Measurements from ENCODE around the gene RUSC1.
"Not testable (repeated sequence)": the region's sequence is repeated elsewhere in the genome, so short reads cannot be mapped to it uniquely, and the experiment has no call there.

RUSC1 gene

DNA sequence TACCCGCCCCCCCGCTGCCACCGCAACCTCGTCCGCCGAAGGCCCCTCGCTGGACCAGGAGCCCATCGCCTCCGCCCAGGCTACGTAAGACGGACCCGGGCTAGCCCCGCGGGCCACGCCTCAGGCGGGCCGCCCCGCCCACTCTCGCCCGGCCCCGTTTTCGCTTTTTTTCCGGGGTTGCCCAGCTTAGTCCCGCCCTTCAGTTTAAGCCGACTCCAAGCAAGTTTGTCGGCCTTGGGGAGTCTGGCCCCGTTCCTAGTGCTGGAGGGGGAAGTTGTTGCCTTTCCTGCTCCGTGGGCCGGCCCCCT lies 3.0 kb downstream of the RUSC1 start:
- DNase-seq = peak; percentile 88

DNA sequence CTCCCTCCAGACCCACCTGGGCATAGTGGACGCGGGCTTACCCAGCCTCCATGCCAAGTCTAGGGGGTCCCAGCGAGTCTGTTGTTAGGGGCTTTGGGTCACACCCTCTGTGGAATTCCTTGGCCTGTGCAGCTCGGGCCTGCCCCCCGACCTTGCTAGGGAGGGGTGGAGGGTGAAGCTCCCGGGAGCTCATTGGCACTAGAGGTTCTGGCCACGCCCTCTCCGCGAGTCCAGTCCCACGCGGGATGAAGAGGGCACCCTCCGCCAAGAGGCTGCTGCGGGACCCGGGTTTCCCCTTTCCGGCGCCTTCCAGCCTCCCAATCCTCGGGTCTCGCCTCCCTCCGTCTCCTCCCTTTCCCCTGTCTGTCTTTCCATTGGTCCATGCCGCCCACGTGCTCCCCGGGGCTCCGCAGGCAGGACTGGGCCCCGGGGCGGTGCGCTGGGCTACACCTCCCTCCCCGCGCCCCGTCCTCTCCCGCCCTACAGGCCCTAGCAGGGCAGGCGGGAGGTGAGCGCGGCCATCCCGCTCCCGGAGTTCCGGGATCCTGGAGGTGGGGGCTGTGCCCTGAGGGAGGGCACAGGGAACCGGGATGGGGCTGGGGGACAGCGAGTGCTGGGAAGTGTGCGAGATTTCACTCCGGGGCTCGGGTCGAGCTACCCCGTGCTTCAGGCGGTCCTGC lies 3.5 kb downstream of the RUSC1 start:
- DNase-seq = peak; percentile 97

DNA sequence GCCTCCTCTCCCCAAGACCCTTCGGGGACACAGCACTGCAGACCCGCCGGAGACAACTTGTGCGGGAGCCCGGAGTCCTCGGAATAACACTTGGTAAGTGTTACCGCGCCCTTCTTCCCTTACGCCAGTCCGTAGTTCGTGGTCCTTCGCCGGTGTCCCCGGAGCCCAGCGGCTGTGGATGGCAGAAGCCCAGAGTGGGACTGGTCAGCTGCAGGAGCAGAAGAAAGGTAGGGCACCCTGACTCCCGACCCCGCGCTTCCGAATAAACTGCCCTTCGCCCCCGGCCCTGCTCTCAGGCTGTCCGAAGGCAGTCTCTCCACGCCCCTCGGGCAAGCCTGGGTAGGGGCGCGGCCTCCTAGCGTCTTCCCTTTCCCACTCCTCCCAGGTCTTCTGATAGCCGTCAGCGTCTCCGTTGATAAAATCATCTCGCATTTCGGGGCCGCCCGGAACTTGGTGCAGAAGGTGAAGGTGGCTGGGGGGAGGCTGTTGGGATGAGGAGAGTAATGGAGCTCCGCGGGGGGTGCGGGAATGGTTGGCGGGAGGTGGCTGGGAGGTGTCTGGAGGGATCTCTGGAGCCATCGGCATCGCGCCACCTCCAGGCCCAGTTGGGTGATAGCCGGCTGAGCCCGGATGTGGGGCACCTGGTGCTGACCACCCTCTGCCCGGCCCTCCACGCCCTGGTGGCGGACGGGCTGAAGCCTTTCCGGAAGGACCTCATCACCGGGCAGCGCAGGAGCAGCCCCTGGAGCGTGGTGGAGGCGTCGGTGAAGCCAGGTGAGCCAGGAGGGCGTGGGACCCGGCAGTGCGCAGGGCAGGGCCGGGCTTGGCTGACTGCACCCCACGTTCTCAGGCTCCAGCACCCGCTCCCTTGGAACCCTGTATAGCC lies 4.3 kb downstream of the RUSC1 start:
- no peak for DNase-seq

DNA sequence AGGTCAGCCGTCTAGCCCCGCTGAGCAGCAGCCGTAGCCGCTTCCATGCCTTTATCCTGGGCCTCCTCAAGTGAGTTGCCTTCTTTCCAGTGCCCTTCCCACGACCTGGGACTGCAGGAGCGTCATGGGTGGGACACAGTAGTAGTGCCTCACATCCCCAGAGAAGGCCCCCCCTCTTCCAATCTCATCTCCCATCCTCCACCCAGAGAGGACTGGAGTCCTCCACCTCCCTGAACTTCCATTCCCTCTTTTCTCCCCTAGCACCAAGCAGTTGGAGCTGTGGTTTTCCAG lies 4.9 kb downstream of the RUSC1 start:
- DNase-seq = no peak

DNA sequence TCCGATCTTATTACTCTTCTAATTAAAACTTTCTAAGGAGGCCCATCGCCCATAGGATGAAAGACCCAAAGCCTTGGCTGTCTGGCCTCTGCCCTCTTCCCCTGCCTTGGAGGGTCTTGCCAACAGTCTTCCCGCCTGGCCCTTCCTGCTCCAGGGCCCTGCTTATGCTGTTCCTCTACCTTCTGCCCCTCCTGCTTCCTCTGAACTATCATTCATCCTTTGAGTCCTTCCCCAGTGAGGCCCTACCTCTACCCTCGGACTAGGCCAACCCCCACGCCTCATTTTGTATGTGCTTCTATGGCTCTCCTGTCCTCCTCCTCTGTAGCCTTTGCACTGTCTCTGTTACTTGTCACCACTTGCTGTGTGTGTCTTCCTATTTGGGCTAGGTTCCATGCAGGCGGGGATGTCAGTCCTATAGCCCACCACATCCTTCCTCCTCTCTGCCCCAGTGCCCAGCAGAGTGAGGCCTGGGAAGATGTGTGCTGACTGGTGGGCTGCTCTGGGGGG lies 5.4 kb downstream of the RUSC1 start:
- no peak for DNase-seq

DNA sequence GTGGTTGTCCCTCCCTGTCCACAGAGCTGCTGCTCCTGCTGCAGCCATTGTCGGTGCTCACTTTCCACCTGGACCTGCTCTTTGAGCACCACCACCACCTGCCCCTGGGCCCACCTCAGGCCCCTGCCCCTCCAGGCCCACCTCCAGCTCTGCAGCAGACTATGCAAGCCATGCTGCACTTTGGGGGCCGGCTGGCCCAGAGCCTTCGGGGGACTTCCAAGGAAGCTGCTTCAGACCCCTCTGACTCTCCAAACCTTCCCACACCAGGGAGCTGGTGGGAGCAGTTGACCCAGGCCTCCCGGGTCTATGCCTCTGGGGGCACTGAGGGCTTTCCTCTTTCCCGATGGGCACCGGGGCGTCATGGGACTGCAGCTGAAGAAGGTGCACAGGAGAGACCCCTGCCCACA lies 5.9 kb downstream of the RUSC1 start:
- DNase-seq = no peak

DNA sequence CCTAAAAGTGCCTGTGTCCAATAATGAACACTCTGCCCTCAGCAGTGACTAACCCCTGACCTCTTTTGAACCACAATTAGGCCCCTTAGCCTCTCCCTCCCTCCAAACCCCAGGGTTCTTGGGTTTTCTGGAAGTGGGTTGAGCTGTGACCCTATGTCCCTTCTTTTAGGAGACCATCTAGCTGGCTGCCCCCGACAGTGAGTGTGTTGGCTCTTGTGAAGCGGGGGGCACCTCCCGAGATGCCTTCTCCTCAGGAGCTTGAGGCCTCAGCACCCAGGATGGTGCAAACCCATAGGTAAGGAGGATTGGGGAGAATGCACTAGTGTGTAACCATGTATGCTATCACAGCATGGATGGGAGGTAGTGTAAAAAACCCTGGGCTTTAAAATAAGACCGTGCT lies 7.3 kb downstream of the RUSC1 start:
- DNase-seq = no peak

DNA sequence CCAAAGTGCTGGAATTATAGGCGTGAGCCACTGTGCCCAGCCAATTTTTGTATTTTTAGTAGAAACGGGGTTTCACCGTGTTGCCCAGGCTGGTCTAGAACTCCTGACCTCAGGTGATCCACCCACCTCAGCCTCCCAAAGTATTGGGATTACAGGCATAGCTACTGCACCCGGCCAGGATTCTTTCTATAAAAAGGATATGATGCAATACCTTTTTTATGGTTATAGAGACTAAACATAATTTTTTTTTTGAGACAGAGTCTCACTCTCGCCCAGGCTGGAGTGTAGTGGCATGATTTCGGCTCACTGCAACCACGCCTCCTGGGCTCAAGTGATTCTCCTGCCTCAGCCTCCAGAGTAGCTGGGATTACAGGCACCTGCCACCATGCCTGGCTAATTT lies 8.2 kb downstream of the RUSC1 start:
- DNase-seq = not testable (repeated sequence)

DNA sequence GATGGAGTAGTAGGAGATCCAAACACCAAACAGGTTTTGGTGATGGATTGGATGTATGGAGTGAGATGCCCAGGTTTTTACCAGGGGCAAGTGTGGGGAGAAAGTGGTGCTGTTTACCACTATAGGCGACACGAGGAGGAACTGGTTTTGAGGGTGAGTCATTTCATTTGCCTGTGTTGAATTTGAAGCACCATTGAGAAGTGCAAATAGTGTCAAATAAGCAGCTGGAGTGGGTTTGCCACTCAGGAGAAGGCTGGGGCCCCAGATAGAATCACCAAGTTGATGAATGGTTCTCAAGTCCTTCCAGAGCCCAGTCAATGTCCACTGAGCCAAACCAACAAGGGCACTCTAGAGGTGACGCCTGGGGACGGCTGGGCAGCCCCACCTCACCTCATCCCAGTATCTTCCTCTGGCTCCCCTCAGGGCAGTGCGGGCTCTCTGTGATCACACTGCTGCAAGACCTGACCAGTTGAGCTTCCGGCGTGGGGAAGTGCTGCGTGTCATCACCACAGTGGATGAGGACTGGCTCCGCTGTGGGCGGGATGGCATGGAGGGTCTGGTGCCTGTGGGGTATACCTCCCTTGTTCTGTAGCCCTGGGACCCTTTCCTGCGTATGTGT lies 9.4 kb downstream of the RUSC1 start:
- DNase-seq = no peak

DNA sequence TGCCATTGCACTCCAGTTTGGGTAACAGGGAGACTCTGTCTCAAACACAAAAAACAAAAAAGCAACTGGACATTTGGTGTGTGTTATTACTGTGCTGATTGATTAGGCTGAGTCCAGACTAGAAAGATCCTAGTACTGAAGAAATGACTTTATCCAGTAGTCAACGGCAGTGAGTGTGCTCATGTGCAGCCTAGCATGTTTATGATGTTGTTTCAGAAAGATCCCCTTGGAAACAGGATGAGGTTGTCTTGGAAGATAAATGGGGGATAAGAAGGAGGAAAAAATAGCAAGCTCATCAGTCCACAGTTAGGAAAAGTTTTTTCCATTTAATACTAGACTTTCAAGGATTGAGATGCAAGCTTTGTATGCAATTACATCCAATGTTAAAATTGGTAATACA lies 14.3 kb downstream of the RUSC1 start:
- no peak for DNase-seq

DNA sequence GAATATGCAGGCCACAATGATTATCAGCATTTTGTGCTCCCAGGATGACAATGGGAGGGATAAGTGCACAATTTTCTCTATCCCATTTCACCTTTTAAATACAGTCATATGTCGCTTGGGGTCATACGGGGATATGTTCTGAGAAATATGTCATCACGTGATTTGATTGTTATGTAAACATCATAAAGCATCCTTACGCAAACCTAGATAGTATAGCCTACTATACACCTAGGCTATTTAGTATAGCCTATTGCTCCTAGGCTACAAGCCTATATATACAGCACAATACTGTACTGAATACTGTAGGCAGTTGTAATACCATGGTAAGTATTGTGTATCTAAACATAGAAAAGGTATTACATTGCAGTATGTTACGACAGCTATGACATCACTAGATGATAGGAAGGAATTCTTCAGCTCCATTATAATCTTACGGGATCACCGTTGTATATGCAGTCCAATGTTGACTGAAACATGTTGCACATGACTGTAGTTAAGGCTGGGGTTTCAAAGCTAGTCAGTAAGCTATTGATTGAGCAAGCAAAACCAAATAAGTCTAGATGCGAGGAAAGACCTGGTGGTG lies 18.9 kb downstream of the RUSC1 start:
- DNase-seq = no peak

DNA sequence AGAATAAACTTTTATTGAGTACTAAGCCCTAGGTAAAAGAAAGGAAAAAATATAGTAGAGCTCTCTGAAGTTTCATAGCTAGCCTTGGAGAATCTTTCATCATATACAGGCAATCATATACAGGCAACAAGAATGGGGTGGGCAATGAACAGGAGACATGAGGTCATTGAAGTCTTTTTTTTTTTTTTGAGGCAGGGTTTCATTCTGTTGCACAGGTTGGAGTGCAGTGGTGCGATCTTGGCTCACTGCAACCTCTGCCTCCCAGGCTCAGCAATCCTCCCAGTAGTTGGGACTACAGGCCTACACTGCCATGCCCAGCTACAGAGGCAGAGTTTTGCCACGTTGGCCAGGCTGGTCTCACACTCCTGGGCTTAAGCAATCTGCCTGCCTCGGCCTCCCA lies 22.1 kb downstream of the RUSC1 start:
- DNase-seq = no peak

DNA sequence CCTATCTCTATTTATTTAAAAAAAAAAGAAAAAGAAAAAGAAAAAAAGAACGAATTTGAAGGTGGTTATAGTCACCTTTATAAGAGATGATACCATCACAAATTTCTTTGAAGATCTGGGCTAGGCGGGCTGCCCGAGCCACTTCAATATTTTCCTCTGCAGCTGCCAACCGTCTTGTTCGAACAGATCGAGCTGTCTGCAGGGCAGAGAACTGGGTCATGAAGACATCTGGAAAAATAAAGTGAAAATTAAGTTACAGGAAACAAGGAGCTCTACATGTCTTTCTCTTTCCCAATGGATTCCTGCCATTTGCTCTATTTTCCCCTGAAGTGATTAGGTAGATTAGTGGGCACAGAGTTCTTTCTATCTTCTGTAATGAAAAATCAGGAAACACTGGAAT lies 31.9 kb downstream of the RUSC1 start:
- no peak for DNase-seq

DNA sequence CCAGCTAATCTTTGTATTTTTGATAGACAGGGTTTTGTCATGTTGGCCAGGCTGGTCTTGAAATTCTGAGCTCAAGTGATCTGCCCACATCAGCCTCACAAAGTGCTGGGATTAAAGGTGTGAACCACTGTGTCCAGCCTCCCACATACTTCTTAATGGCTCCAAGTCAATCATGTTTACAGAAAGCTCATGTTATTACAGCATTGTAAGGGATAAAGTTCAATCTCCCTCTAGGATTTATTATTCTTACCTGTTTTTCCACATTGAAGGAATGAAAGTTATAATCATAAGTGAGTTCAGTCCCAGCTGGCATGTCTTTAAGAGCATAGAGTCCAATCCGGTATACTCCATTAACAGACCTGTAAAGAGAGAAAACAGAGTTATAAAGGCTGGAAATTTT lies 39.4 kb downstream of the RUSC1 start:
- DNase-seq = no peak

DNA sequence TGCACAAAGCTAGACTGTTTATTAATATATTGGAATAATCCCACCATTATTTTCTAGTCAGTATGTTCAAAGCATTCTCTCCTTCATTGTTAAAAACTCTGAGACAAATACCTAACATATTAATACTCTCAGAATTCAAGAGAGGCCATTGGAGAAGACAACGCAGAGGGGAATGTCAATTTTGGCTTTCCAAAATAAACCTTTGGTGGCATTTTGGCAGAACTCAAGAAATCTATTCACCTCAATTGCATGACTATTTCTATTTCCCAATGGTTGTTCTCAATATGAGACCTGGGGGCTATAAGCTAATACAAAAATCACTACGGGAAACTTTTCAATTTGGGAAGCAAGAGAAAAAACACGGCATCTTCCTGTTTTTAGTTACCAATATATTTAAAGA lies 58.5 kb downstream of the RUSC1 start:
- no peak for DNase-seq

DNA sequence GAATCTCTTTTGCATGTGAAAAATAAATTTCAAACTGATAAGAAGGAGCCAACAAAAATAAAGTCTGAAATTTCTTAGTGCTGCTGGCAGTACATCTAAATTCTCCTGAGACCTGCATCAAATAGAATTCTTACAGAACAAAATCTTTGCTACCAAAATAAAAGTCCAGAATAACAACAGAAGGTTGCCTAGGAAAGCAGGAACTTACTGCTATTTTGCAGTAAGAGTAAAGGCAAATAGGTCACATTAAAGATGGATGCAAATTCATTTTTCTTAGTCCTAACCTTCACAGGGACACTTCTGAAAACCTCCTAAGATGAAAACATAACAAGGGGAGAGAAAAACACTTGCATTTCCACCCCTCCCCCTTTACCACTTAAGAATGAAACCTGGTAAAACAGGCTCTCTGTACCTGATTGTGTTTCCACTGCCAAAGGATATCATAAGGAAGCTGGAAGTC lies 59.0 kb downstream of the RUSC1 start:
- DNase-seq = no peak
